Measurements from ENCODE around the gene CHST12.

The CHST12 gene
- long read RNA-seq, full-length matches to known transcripts, result 407 of 622 reads
- long read RNA-seq, partial matches to known transcripts, result 24 of 622 reads
- long read RNA-seq, other reads (novel, unspliced or antisense), result 191 of 622 reads

DNA sequence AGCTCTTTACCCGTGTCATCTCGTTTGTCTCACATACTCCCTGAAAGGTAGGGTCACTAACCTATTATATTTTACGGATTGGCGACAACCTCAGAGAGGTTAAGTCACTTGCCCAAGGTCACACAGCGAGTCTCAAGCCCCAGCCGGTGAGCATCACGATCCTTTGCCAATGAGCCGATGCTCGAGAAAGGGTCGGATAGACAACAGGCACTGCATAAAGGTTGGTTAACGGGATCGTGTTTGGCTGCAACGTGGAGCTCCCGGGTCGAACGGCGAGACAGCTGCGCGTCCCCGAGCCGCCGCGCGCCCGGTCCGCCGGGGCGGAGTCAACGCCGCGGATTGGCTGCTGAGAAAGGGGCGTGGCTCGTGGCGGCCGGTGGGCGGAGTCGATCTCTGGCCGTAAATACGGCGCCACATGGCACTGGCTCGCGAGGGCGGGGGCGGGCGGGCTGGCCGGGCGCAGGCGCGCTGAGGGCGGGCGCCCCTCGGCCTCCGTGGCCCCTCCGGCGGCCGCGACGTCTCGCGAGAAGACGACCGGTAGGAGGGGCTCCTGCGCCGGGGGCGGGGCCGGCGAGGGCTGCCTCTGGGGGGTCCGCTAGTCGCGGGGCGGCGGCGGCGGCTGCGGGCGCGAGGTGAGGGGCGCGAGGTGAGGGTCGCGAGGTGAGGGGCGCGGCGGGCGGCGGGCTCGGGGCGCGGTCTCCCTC is at the start of gene CHST12:
Gene CHST12, plus strand, starts transcription at position 598 of the 704 bp plus-strand sequence. CDS start 29,029 bp downstream, outside the sequence.
- peak within 1 kb of the TSS; percentile 84 for H3K4me3 ChIP-seq (replicated peaks; ENCODE audit: insufficient read depth, low read length)
- H3K27me3 ChIP-seq (ENCODE audit: insufficient read depth, poor library complexity, severe bottlenecking), result no peaks in the 10 kb centered on the region
- peak; percentile 84 to 92 for DNase-seq (ENCODE audit: low read depth in 1 of 2, low spot score in 1 of 2)
- peak within 1 kb of the TSS; percentile 75 for H3K27ac ChIP-seq (replicated peaks)
- TF ChIP-seq, protein P1, sequence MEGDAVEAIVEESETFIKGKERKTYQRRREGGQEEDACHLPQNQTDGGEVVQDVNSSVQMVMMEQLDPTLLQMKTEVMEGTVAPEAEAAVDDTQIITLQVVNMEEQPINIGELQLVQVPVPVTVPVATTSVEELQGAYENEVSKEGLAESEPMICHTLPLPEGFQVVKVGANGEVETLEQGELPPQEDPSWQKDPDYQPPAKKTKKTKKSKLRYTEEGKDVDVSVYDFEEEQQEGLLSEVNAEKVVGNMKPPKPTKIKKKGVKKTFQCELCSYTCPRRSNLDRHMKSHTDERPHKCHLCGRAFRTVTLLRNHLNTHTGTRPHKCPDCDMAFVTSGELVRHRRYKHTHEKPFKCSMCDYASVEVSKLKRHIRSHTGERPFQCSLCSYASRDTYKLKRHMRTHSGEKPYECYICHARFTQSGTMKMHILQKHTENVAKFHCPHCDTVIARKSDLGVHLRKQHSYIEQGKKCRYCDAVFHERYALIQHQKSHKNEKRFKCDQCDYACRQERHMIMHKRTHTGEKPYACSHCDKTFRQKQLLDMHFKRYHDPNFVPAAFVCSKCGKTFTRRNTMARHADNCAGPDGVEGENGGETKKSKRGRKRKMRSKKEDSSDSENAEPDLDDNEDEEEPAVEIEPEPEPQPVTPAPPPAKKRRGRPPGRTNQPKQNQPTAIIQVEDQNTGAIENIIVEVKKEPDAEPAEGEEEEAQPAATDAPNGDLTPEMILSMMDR (IDR thresholded peaks at IDR 0.05; ENCODE audit: insufficient read depth, low read length), result no peak
- TF ChIP-seq, protein P2, sequence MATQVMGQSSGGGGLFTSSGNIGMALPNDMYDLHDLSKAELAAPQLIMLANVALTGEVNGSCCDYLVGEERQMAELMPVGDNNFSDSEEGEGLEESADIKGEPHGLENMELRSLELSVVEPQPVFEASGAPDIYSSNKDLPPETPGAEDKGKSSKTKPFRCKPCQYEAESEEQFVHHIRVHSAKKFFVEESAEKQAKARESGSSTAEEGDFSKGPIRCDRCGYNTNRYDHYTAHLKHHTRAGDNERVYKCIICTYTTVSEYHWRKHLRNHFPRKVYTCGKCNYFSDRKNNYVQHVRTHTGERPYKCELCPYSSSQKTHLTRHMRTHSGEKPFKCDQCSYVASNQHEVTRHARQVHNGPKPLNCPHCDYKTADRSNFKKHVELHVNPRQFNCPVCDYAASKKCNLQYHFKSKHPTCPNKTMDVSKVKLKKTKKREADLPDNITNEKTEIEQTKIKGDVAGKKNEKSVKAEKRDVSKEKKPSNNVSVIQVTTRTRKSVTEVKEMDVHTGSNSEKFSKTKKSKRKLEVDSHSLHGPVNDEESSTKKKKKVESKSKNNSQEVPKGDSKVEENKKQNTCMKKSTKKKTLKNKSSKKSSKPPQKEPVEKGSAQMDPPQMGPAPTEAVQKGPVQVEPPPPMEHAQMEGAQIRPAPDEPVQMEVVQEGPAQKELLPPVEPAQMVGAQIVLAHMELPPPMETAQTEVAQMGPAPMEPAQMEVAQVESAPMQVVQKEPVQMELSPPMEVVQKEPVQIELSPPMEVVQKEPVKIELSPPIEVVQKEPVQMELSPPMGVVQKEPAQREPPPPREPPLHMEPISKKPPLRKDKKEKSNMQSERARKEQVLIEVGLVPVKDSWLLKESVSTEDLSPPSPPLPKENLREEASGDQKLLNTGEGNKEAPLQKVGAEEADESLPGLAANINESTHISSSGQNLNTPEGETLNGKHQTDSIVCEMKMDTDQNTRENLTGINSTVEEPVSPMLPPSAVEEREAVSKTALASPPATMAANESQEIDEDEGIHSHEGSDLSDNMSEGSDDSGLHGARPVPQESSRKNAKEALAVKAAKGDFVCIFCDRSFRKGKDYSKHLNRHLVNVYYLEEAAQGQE (IDR thresholded peaks at IDR 0.05; ENCODE audit: insufficient replicate concordance, low read depth), result no peak
- TF ChIP-seq SPI1 (IDR thresholded peaks at IDR 0.05; ENCODE audit: borderline replicate concordance, low read depth) (no peak), GABPA (IDR thresholded peaks at IDR 0.05; ENCODE audit: low read depth) (no peak), POLR2AphosphoS5 (IDR thresholded peaks at IDR 0.05; ENCODE audit: low read depth) (peak; percentile 81)

DNA sequence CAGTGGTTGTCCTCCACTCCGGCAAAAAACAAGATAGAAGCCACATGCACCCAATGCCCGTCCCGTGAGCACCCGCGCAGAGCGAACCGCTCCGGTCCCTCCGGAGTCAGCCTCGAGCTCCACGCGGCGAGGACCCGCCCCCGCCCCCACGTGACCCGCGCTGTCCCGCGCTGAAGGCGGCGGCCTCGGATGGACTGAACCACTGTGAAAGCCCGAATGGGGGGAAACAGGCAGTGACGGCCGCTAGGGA is 49.5 kb upstream of the CHST12 start:
- TF ChIP-seq POLR2AphosphoS5 (IDR thresholded peaks at IDR 0.05; ENCODE audit: low read depth), result peak; percentile 89
- TF ChIP-seq, protein P2 (IDR thresholded peaks at IDR 0.05; ENCODE audit: insufficient replicate concordance, low read depth), result no peak
- Histone ChIP-seq H3K4me3 (replicated peaks; ENCODE audit: insufficient read depth, low read length) (peak overlapping the region; percentile 49), H3K27me3 (ENCODE audit: insufficient read depth, poor library complexity, severe bottlenecking) (no peaks in the 10 kb centered on the region), H3K27ac (replicated peaks) (peak overlapping the region; percentile 100)
- peak; percentile 89 to 93 for DNase-seq (ENCODE audit: low read depth in 1 of 2, low spot score in 1 of 2)

DNA sequence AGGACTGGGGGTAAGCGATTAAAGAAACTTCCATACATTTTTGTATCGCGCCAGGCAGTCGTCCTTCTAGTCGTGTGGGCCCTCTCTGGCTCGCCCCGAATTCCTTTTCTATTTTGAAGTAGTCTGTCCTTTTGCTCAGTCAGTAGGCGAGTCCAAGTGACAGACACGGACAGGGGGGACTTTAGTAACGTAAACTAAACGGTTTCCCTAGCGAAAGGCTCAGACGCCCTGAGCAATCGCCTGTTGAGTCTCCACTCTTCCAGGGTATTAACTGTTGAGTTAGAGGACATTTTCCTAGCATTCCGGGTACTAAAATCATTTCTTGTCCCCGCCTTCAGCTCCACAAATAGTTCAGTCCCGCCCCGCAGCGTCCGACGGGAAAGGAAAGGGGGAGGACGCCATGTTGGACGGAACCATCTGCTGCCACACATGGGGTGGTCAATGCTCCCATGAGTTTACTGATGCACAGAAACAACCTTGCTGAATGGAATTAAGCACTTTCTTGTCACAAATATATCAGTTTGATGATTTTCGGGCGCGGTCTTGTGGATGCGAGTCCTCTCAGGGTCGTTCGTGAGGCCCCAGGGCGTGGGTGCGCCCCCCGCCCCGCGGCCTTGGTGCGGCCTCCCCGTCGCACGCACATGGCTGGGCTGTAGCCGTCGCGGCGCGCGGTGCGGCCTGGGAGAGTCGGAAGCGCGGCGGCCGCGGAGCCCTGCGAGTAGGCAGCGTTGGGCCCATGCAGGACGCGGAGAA is 49.0 kb upstream of the CHST12 start, which contains the start of gene EIF3B:
Gene EIF3B, plus strand, starts transcription at position 642 of the 753 bp plus-strand sequence. Its CDS starts 95 bp downstream, at position 737.
- DNase-seq (ENCODE audit: low read depth in 1 of 2, low spot score in 1 of 2), result peak; percentile 88 to 92
- peak within 1 kb of the TSS; percentile 93 for H3K4me3 ChIP-seq (replicated peaks; ENCODE audit: insufficient read depth, low read length)
- peak within 1 kb of the TSS; percentile 100 for H3K27ac ChIP-seq (replicated peaks)
- H3K27me3 ChIP-seq (ENCODE audit: insufficient read depth, poor library complexity, severe bottlenecking), result no peaks in the 10 kb centered on the region
- TF ChIP-seq SPI1 (IDR thresholded peaks at IDR 0.05; ENCODE audit: borderline replicate concordance, low read depth) (no peak), POLR2AphosphoS5 (IDR thresholded peaks at IDR 0.05; ENCODE audit: low read depth) (peak; percentile 95), GABPA (IDR thresholded peaks at IDR 0.05; ENCODE audit: low read depth) (no peak)
- TF ChIP-seq, protein P2 (IDR thresholded peaks at IDR 0.05; ENCODE audit: insufficient replicate concordance, low read depth), result peak; percentile 36
- TF ChIP-seq, protein P1 (IDR thresholded peaks at IDR 0.05; ENCODE audit: insufficient read depth, low read length), result no peak
